Kidney (tissue), 14 donors: ENCODE data around the gene PPFIA4. TPM values are rescaled to one million over a fixed set of nuclear protein-coding genes. Genes with fewer than 3 reads are reported as not detected.

Experiments used
- DNase-seq, 5 donors: peaks; one replicate each; pipeline ENCODE4 v3.0.0-alpha.2; 2013 to 2020
- FAIRE-seq: peaks from 2 replicates; lab custom pipeline; 2012; peaks lifted over from hg19 to GRCh38; lab: Jason Lieb, UNC
- H3K27ac ChIP-seq, 2 donors: one replicate each; pipeline ENCODE4 v1.7.0; 2013; ENCODE audit warnings: low read depth in 2 of 2, low read length in 2 of 2, inconsistent platforms in 1 of 2
- H3K27me3 ChIP-seq: one replicate; pipeline ENCODE4 v1.7.1; 2013; ENCODE audit warnings: low read length, inconsistent platforms; ENCODE audit not compliant: control insufficient read depth, insufficient read depth
- H3K36me3 ChIP-seq, 3 donors: one replicate each; pipeline versions ENCODE4 v1.7.0 to v1.7.1; 2013; ENCODE audit warnings: low read length in 3 of 3, control low read depth in 1 of 3, inconsistent platforms in 1 of 3; ENCODE audit not compliant: insufficient read depth in 3 of 3, control insufficient read depth in 2 of 3
- H3K4me1 ChIP-seq, 3 donors: one replicate each; pipeline versions ENCODE4 v1.7.0 to v1.7.1; 2013; ENCODE audit warnings: low read length in 3 of 3, inconsistent platforms in 1 of 3, low read depth in 1 of 3; ENCODE audit not compliant: control insufficient read depth in 2 of 3, insufficient read depth in 2 of 3
- H3K4me3 ChIP-seq, 3 donors: one replicate each; pipeline versions ENCODE4 v1.7.0 to v1.8.1; 2013; ENCODE audit warnings: low read length in 3 of 3, control low read depth in 1 of 3, inconsistent platforms in 1 of 3
- H3K9ac ChIP-seq, 3 donors: one replicate each; pipeline versions ENCODE4 v1.7.0 to v1.7.1; 2013; ENCODE audit warnings: low read length in 3 of 3, control low read depth in 1 of 3, inconsistent platforms in 1 of 3
- H3K9me3 ChIP-seq, 3 donors: one replicate each; pipeline versions ENCODE4 v1.7.0 to v1.7.1; 2013; ENCODE audit warnings: low read length in 3 of 3, control low read depth in 1 of 3, inconsistent platforms in 1 of 3; ENCODE audit not compliant: control insufficient read depth in 2 of 3, insufficient read depth in 1 of 3
- intact Hi-C: fragments of 100-400 bp; cut with DNase I; formaldehyde crosslinking; loops from one replicate; pipeline ENCODE4 v1.11.1; 2022
- polyA plus RNA-seq: library from polyadenylated mRNA; stranded (reverse); fragments of 350-450 nt; fragmentation: Illumina TruSeq; extraction: RNeasy Lipid Tissue Mini Kit (QIAGEN cat#74804); gene quantifications from one replicate; pipeline ENCODE4 v1.2.3, GENCODE V29; 2014; ENCODE audit warnings: low read depth, low replicate concordance; ENCODE audit not compliant: insufficient read depth
- total RNA-seq: library from RNA; stranded (reverse); fragmentation: NEBNext Ultra II Directional; extraction: Animal tissue kit (Norgen Biotek cat#: 25700); gene quantifications from one replicate; pipeline ENCODE4 v1.2.1, GENCODE V29; 2021
- TF ChIP-seq, protein P1 (sequence below): IDR thresholded peaks from 3 replicates; pipeline ENCODE4 v1.5.1; 2012; ENCODE audit warnings: mild to moderate bottlenecking, moderate library complexity, borderline replicate concordance; ENCODE audit not compliant: insufficient read depth; ENCODE audit errors: extremely low read depth
- donor health status: control.
- donor health status: control.
- donor health status: control.
- donor health status: control.
- donor health status: control.
- donor health status: DM: yes; HTN: yes; CAD: no.
- donor health status: Normal renal cell carcinoma (clear cell type).

The PPFIA4 gene
- total and polyA plus RNA-seq, 2 donors from 2014 or later: 1.7 to 5.2 TPM

DNA sequence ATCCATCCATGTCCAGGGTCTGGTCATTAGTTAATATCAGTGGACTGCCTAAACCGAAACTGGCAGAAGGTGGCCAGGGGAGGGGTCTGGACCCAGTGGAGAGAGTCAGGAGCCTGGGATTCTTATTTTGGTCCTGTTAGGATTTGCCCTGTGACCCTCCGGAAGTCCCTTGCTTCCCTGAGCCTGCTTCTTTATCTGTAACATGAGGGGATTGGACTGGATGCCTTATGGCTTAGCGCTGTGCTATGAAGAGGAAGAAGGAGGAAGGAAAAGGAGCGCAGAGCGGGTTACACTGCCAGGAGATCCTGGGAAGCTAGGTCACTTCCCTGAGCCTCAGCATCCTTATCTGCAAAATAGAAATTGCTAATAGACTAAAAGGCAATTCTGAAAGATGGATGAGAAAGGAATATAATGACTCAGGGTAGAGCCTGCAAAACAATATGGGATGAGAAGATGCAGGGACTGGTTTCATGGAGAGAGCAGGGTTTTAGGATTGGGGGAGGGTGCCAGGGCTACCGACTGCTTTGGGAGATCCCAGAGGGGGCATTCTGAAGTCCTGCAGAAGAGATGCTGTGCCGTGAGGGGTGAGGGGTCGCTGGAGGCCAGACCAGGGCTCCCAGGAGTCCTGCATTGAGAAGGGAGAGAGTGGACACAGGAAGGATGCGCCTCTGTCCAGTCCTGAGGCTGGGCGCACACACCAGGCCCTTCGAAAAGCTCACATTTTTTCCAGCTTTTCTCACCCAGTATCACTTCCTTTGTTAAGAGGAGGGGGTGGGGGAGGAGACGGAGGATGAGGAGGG is 100.8 kb downstream of the PPFIA4 start:
- DNase-seq: peak in 2 of 5 donors; percentile 27 to 34

GRCh38 chr1:203127666-203128430 is 101.6 kb downstream of the PPFIA4 start, which contains the start of gene ADORA1:
Gene ADORA1, plus strand, starts transcription at chr1:203127726. Its CDS starts 1,116 bp downstream, at chr1:203128842.
- intact Hi-C loops: no loop called here
- H3K4me1 ChIP-seq: peaks cover 3 to 26% (median 14%) of the 10 kb centered on the region in 3 donors
- no peak for FAIRE-seq

More for the DNA sequence above, 100.8 kb downstream of the PPFIA4 start:
- H3K36me3 ChIP-seq: no peaks in the 10 kb centered on the region
- H3K9ac ChIP-seq: peak overlapping the region in 1 of 3 donors; percentile 35
- no peak overlapping the region for H3K27ac ChIP-seq
- peaks cover 3 to 26% (median 14%) of the 10 kb centered on the region in 3 donors for H3K4me1 ChIP-seq
- TF ChIP-seq, protein P1, sequence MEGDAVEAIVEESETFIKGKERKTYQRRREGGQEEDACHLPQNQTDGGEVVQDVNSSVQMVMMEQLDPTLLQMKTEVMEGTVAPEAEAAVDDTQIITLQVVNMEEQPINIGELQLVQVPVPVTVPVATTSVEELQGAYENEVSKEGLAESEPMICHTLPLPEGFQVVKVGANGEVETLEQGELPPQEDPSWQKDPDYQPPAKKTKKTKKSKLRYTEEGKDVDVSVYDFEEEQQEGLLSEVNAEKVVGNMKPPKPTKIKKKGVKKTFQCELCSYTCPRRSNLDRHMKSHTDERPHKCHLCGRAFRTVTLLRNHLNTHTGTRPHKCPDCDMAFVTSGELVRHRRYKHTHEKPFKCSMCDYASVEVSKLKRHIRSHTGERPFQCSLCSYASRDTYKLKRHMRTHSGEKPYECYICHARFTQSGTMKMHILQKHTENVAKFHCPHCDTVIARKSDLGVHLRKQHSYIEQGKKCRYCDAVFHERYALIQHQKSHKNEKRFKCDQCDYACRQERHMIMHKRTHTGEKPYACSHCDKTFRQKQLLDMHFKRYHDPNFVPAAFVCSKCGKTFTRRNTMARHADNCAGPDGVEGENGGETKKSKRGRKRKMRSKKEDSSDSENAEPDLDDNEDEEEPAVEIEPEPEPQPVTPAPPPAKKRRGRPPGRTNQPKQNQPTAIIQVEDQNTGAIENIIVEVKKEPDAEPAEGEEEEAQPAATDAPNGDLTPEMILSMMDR: no peak
- no peaks in the 10 kb centered on the region for H3K9me3 ChIP-seq
- H3K27me3 ChIP-seq: no peaks in the 10 kb centered on the region
- intact Hi-C loops: no loop called here
- FAIRE-seq: no peak
- peak overlapping the region in 1 of 3 donors; percentile 62 for H3K4me3 ChIP-seq

DNA sequence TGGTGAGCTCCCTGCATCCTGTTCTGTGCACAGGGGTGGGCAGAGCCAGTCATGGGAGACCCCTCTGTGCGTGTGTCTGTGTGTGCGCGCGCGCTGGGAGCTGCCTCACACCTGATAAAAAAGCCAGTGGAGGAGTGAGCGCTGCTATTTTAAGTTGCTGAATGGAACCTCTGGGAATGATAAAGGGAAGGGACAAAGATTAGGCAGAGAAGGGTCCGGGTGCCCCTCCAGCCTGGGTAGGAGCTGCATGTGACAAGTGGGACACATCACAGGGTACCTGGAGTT is 102.1 kb downstream of the PPFIA4 start:
- Histone ChIP-seq H3K9me3 (no peaks in the 10 kb centered on the region), H3K27me3 (no peaks in the 10 kb centered on the region), H3K9ac (no peak overlapping the region), H3K36me3 (no peaks in the 10 kb centered on the region), H3K4me3 (peak overlapping the region in 1 of 3 donors; percentile 62), H3K27ac (no peak overlapping the region), H3K4me1 (peaks cover 3 to 26% (median 14%) of the 10 kb centered on the region in 3 donors)
- DNase-seq (no peak), FAIRE-seq (no peak)
- intact Hi-C loops: no loop called here
- TF ChIP-seq, protein P1: no peak

More at GRCh38 chr1:203127666-203128430, 101.6 kb downstream of the PPFIA4 start, which contains the start of gene ADORA1:
- no peaks in the 10 kb centered on the region for H3K27me3 ChIP-seq
- peak; percentile 79 to 89 (median 85) for DNase-seq
- no peaks in the 10 kb centered on the region for H3K9me3 ChIP-seq
- H3K36me3 ChIP-seq: no peaks in the 10 kb centered on the region
- peak within 1 kb of the TSS; percentile 21 to 62 (median 43) for H3K4me3 ChIP-seq
- no peak within 1 kb of the TSS for H3K27ac ChIP-seq
- peak within 1 kb of the TSS in 1 of 3 donors; percentile 35 for H3K9ac ChIP-seq
- TF ChIP-seq, protein P1: no peak

Other genes with a start within 250 kb of the PPFIA4 start
- gene KDM5B, start 218.1 kb upstream of the PPFIA4 start, total RNA-seq: 55.5 TPM
- 10.7 TPM for gene KDM5B, start 218.1 kb upstream of the PPFIA4 start, polyA plus RNA-seq
- gene PCAT6, start 215.5 kb upstream of the PPFIA4 start, total RNA-seq: 2.0 TPM
- gene PCAT6, start 215.5 kb upstream of the PPFIA4 start, polyA plus RNA-seq: 5.8 TPM
- 8.7 TPM for gene RABIF, start 137.3 kb upstream of the PPFIA4 start, total RNA-seq
- 9.4 TPM for gene RABIF, start 137.3 kb upstream of the PPFIA4 start, polyA plus RNA-seq
- gene KLHL12, start 99.3 kb upstream of the PPFIA4 start, total RNA-seq: 28.2 TPM
- 27.5 TPM for gene KLHL12, start 99.3 kb upstream of the PPFIA4 start, polyA plus RNA-seq
- 66.8 TPM for gene ADIPOR1, start 68.2 kb upstream of the PPFIA4 start, total RNA-seq
- 70.0 TPM for gene ADIPOR1, start 68.2 kb upstream of the PPFIA4 start, polyA plus RNA-seq
- 52.7 TPM for gene CYB5R1, start 59.2 kb upstream of the PPFIA4 start, total RNA-seq
- 94.8 TPM for gene CYB5R1, start 59.2 kb upstream of the PPFIA4 start, polyA plus RNA-seq
- gene TMEM183A, start 19.1 kb upstream of the PPFIA4 start, total RNA-seq: 47.9 TPM
- 47.5 TPM for gene TMEM183A, start 19.1 kb upstream of the PPFIA4 start, polyA plus RNA-seq
- gene MYOG, start 59.5 kb downstream of the PPFIA4 start, total RNA-seq: not detected
- not detected for gene MYOG, start 59.5 kb downstream of the PPFIA4 start, polyA plus RNA-seq
- 4.9 TPM for gene ADORA1, start 101.2 kb downstream of the PPFIA4 start, total RNA-seq
- gene ADORA1, start 101.2 kb downstream of the PPFIA4 start, polyA plus RNA-seq: 21.2 TPM
- gene MYBPH, start 149.3 kb downstream of the PPFIA4 start, total RNA-seq: not detected
- gene MYBPH, start 149.3 kb downstream of the PPFIA4 start, polyA plus RNA-seq: 2.3 TPM
- 49.5 TPM for gene CHI3L1, start 160.2 kb downstream of the PPFIA4 start, total RNA-seq
- gene CHI3L1, start 160.2 kb downstream of the PPFIA4 start, polyA plus RNA-seq: 96.6 TPM
- gene CHIT1, start 203.2 kb downstream of the PPFIA4 start, total RNA-seq: 1.1 TPM
- gene CHIT1, start 203.2 kb downstream of the PPFIA4 start, polyA plus RNA-seq: not detected